GM18502 (cell line): Measurements from ENCODE around the gene STIMATE.

Source experiments
- ATAC-seq: cut with Tn5 transposase; IDR thresholded peaks from one replicate; pipeline ENCODE4 v1.9.1; 2021; ENCODE audit warnings: mild to moderate bottlenecking; ENCODE audit not compliant: unreplicated experiment, poor library complexity

The STIMATE gene

GRCh38 chr3:52897130-52898122 is at the start of gene STIMATE:
Gene STIMATE, minus strand, starts transcription at chr3:52897548. Its CDS starts 98 bp downstream, at chr3:52897450.
- peak; percentile 95 for ATAC-seq

GRCh38 chr3:52939600-52939999 is 42.3 kb upstream of the STIMATE start:
- ATAC-seq = no peak

GRCh38 chr3:52934630-52935530 is 37.5 kb upstream of the STIMATE start:
- ATAC-seq = no peak

- no peak for ATAC-seq
Observed at GRCh38 chr3:52931889-52932288, 34.5 kb upstream of the STIMATE start.

GRCh38 chr3:52931328-52931727 is 34.0 kb upstream of the STIMATE start:
- no peak for ATAC-seq

- no peak for ATAC-seq
Observed at GRCh38 chr3:52930748-52931147, 33.4 kb upstream of the STIMATE start.

- no peak for ATAC-seq
Observed at GRCh38 chr3:52926554-52926953, 29.2 kb upstream of the STIMATE start.

GRCh38 chr3:52925405-52926313 is 28.3 kb upstream of the STIMATE start:
- no peak for ATAC-seq

GRCh38 chr3:52923963-52924362 is 26.6 kb upstream of the STIMATE start:
- ATAC-seq = no peak

GRCh38 chr3:52920841-52921240 is 23.5 kb upstream of the STIMATE start:
- ATAC-seq = no peak

GRCh38 chr3:52917044-52917443 is 19.7 kb upstream of the STIMATE start:
- ATAC-seq = no peak

GRCh38 chr3:52915294-52915693 is 17.9 kb upstream of the STIMATE start:
- no peak for ATAC-seq

GRCh38 chr3:52912885-52913731 is 15.8 kb upstream of the STIMATE start:
- ATAC-seq = no peak

GRCh38 chr3:52910823-52911222 is 13.5 kb upstream of the STIMATE start:
- ATAC-seq = no peak

- ATAC-seq = no peak
Observed at GRCh38 chr3:52907497-52907896, 10.1 kb upstream of the STIMATE start.

- ATAC-seq = no peak
Observed at GRCh38 chr3:52904552-52904951, 7.2 kb upstream of the STIMATE start.

- no peak for ATAC-seq
Observed at GRCh38 chr3:52904000-52904399, 6.7 kb upstream of the STIMATE start.

- ATAC-seq = no peak
Observed at GRCh38 chr3:52896613-52897012, 735 bp downstream of the STIMATE start.

- ATAC-seq = no peak
Observed at GRCh38 chr3:52896151-52896550, 1.2 kb downstream of the STIMATE start.
